GM19023 (cell line): ENCODE data around the gene KCNG2.

ENCODE experiments used
- ATAC-seq: cut with Tn5 transposase; IDR thresholded peaks from one replicate; pipeline ENCODE4 v1.9.1; 2021; ENCODE audit warnings: mild to moderate bottlenecking, moderate library complexity; ENCODE audit not compliant: unreplicated experiment

KCNG2 gene

GRCh38 chr18:79917853-79918614 is 120.3 kb downstream of the KCNG2 start:
- ATAC-seq: no peak

DNA sequence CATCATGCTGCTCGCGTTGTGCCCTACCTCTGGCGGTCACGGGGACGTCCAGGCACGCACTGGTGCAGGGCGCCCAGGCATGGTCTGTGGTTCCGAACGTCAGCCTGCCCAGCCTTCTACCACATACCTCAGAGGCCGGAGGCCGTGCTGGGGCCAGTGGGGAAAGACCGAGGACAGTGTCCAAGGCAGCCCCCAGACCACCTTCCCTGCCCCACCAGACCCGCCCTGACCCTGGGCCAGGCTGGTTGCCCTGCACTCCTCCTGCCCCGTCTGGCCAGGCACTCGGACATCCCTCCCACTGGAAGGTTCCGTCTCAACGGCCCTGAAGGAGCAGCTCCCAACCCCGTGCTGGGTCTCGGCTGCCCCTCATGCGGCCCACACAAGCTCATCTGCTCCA is 120.9 kb downstream of the KCNG2 start:
- no peak for ATAC-seq

GRCh38 chr18:79919089-79919488 is 121.4 kb downstream of the KCNG2 start:
- no peak for ATAC-seq

GRCh38 chr18:79921984-79922965 is 124.5 kb downstream of the KCNG2 start:
- no peak for ATAC-seq

DNA sequence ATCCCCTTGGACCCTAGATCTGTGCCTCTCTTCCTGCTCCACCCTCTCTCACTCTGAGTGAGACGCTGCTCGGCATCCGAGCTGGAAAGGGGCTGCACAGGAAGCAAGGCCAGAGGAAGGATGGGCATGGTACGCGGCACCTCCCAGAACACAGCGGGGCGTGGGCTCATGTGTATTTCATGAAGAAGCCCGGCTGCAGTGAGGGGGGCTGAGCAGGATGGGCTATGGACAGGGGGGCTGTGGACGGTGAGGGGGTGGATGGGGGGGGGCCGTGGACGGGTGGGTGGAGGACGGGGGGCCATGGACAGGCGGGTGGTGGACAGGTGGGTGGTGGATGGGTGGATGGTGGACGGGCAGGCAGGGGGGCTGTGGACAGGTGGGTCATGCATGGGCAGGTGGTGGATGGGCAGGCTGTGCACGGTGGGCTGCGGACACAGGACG is 125.3 kb downstream of the KCNG2 start:
- no peak for ATAC-seq

- no peak for ATAC-seq
Observed at GRCh38 chr18:79923896-79924585, 126.3 kb downstream of the KCNG2 start.

GRCh38 chr18:79924814-79925731 is 127.3 kb downstream of the KCNG2 start:
- no peak for ATAC-seq

- no peak for ATAC-seq
Observed at GRCh38 chr18:79926306-79926705, 128.6 kb downstream of the KCNG2 start.

DNA sequence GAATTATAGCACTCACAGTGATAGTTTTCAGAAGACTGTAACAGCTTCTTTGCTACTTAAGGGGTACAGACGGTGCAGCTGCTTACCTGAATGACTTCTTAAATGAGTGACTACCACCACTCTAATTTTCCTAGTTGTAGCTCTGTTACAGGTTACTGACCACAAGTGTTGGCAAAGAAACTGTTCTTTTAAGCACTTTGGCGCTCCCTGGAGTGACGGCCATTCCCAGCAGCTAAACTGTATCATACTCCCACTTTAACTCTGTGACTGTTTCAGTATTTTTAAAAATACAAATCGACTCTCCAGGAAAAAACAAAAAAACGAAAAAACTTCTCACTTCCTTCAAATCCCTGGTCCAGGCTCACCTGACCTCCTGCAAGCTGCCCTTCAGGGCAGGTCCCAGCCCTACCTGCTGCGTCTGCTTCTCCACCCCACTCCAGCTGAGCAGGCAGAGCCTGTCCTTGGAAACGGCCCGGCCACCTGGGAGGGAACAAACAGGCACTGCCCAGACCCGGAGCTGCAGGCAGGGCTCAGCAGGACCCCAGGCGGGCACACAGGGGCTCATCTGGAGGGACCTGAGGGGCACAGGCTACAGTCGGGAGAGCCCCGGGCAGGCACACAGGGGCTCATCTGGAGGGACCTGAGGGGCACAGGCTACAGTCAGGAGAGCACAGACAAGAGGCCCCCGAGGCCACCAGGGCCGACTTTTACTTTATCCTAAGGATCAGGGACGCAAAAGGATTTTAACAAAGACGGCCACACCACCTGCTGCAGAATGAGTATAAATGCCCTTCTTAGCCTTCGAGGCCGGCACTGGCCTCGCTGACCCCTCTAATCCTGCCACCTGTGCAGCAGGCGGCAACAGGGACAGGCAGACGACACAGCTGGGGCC is 129.2 kb downstream of the KCNG2 start:
- ATAC-seq: no peak

DNA sequence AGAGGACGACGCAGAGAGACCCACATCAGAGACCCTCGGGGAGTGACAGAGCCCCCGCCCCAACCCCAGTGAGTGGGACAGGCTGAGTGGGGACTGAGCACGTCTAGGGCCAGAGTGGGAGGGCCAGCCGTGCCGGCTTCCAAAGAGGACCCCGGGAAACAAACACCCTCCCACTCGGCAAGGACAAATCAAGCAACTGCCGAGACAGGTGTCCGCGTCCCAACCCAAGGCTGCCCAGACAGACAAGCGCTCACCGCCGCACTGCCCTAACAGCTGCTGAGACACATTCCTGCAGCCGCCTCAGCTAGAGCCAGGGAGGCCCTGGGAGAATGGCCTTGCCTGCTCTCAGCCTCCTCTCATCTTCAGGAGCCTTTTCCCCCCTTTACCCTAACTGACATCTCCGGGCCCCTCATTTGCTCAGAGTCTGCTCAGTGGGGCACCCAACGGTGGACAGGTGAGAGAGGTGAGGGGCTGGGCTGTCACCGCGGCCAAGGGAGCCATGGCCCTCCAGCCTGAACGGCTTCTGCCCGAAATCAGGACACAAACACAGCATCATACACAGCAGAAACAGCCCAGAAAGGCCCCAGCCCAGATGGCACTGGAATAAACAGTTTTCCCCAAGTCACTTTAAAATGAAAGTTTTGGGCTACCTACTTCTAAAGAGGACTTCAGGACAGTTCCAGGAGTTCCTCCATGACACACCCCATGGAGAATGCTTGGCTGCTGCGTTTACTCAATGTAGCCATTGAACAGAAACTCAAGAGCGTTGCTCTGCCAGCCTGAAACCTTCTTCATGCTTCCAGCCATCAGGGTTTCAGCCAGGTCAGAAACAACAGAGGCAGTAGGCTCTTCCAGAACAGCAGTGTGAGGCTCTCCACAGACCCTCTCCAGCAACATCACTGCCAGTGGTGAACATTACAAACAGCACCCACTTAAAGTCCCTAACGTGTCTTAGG is 130.1 kb downstream of the KCNG2 start:
- ATAC-seq: no peak

- ATAC-seq: no peak
Observed at GRCh38 chr18:79928563-79928960, 130.8 kb downstream of the KCNG2 start.

DNA sequence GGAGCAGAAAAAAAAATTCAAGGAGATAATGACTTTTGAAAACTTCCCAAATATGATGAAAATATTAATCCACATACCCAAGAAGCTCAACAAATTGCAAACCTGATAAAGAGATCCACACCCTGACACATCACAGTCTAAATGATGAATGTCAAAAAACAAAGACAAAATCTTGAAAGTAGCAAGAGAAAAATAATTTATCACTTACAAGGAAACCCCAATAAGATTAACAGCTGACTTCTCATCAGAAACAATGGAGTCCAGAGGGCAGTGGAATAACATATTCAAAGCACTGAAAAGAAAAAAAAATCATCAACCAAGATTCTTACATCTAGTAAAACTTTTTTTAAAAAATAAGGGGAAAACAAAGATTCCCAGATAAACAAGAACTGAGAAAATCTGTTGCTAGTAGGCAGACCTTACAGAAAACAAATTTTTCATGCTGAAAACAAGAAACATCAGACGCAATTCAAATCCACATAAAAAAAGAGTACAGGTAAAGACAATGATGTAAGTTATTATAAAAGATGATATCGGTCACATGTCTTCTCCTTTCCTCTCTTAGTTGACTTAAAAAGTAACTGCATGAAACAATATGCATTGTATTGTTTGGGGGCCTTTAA is 132.4 kb downstream of the KCNG2 start:
- ATAC-seq: no peak

GRCh38 chr18:79931475-79931874 is 133.7 kb downstream of the KCNG2 start:
- ATAC-seq: no peak

GRCh38 chr18:79932907-79933306 is 135.2 kb downstream of the KCNG2 start:
- no peak for ATAC-seq

DNA sequence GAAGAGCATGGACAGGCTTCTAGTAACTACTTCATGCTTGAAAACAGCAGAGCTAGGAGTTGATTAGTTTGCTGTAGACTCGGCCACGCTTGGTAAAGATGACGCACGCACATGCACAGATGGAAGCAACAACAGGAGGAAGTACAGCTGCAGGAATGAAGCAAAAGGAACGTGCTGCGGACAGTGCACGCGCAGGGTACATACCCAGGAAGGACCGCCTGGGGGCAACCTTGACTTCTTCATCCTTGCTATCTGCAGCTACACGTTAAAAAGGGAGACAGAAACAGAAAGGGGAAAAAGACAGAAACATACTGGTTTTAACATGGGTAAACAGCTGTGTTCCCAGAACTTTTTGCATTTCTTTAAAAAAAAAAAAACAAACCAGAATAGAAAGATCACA is 136.0 kb downstream of the KCNG2 start:
- ATAC-seq: no peak

DNA sequence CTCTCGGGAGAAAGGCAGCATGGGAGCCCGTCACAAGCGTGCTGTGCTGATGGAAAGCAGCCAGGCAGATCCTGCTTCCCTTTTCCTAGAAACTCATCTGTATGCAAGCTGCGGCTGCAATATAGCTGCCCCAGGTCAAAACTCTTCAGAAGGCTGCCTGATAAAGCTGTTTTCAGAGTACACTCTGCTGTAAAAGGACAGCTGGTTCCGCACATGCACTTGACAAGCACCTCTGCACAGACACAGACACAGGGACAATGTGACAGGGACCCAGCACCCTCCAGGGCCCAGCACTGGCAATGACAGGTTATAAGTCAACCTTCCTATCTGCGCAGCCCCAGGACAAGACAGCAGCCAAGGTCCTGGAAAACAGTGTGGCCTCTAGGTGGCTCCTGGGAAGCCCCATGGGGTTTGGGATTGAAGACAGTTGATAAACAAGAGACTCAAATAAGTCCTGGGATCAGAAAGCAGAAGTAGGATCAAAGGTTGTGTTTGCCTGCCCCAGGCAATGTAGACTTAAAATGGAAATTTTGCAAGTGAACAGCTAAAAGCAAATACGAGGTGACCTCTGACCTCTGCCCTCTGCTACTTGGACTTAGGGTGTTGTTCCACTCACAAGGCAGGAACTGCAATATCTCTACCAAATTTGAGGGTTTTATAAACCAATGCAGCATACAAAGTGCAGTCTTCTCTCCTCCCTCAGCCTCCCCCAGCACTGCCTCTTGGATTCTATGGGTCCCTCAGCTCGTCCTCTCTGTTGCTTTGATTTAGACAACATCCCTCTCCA is 136.8 kb downstream of the KCNG2 start:
- no peak for ATAC-seq

DNA sequence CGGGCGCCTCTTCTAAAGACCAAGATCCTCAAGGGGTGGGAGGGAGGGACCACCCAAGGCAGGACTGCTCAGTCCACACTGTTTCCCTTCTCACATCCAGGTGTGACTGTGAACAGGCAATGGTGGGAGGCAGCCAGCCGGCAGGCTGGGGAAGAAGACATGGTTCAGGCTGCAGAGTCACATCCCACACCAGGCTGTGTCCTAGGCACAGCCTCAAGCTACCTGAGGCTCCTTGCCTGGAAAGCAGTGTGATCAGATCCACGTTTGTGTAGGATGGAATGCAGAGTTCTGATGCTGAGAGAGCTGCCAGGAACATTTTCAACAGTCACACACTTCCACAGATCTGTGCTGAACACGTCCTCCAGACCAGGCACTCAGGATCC is 137.4 kb downstream of the KCNG2 start:
- no peak for ATAC-seq
